ENCODE measurements around the gene ZNF787. TPM values are rescaled to one million over a fixed set of nuclear protein-coding genes. Genes with fewer than 3 reads are reported as not detected.
A peak's percentile ranks its signal among the peaks of the same experiment; 100 is the strongest.

Gene ZNF787
- polyA plus RNA-seq, 1 donor = 33.3 TPM

DNA sequence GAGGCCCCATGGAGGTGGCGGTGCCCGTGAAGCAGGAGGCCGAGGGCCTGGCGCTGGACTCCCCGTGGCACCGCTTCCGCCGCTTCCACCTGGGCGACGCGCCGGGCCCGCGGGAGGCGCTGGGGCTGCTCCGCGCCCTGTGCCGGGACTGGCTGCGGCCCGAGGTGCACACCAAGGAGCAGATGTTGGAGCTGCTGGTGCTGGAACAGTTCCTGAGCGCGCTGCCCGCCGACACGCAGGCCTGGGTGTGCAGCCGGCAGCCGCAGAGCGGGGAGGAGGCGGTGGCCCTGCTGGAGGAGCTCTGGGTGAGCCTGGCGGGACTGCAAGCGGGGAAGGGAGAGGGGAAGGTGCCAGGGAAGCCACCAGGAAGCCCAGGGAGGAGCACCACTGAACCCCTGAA is 25.8 kb upstream of the ZNF787 start:
- Histone ChIP-seq H3K27me3 (ENCODE audit: control insufficient read depth, insufficient read depth, low read length) (no peaks in the 10 kb centered on the region), H3K9me3 (ENCODE audit: control insufficient read depth, low read depth, low read length) (no peaks in the 10 kb centered on the region), H3K4me1 (ENCODE audit: control insufficient read depth, insufficient read depth, low read length) (peaks cover 22% of the 10 kb centered on the region), H3K36me3 (ENCODE audit: control insufficient read depth, insufficient read depth, low read length) (peaks cover 30% of the 10 kb centered on the region), H3K27ac (ENCODE audit: low read length) (no peak overlapping the region), H3K4me3 (ENCODE audit: low read length) (no peak overlapping the region)
- no CpG with 5 or more reads among the region's 31 CpGs for WGBS (ENCODE audit: insufficient coverage, low lambda C conversion rate)
- no peak for DNase-seq

DNA sequence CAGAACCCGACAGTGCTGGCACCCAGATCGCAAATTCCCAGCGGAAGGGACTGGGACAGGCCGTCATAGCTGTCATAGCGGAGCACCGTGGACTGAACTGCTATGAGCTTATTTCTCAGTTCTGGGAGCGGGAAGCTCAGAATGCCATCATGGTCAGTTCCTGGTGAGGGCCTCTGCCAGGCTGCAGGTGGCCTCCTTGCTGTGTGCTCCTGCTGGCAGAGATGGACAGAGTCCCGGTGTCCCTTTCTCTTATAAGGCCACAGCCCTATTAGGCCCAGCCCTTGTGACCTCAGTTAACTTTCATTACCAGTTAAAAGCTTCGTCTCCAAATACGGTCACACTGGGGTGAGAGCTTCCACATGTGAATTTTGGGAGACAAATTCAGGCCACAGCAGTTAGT is 24.6 kb upstream of the ZNF787 start:
- Histone ChIP-seq H3K36me3 (ENCODE audit: control insufficient read depth, insufficient read depth, low read length) (peaks cover 30% of the 10 kb centered on the region), H3K27ac (ENCODE audit: low read length) (no peak overlapping the region), H3K4me3 (ENCODE audit: low read length) (no peak overlapping the region), H3K4me1 (ENCODE audit: control insufficient read depth, insufficient read depth, low read length) (peaks cover 25% of the 10 kb centered on the region), H3K27me3 (ENCODE audit: control insufficient read depth, insufficient read depth, low read length) (no peaks in the 10 kb centered on the region), H3K9me3 (ENCODE audit: control insufficient read depth, low read depth, low read length) (no peaks in the 10 kb centered on the region)
- no CpG with 5 or more reads among the region's 10 CpGs for WGBS (ENCODE audit: insufficient coverage, low lambda C conversion rate)
- DNase-seq = no peak

DNA sequence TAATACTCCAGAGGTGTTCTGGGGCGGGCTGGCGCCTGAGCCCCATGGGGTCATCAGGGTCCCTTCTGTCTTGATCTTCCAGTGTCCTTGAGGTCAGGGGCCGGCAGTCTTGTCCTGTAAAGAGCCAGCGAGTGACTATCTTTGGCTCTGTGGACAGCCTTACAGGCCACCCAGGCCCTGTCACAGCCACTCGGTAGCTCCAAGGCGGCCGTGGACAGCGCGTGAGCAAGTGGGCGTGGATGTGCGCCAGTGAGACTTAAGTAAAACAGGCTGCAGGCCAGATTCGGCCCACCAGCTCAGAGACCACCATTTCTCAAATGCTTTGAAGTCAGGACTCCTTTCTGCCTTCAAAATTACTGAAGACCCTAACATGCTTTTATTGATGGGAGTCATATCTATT is 23.7 kb upstream of the ZNF787 start:
- peaks cover 30% of the 10 kb centered on the region for H3K4me1 ChIP-seq (ENCODE audit: control insufficient read depth, insufficient read depth, low read length)
- no peak overlapping the region for H3K4me3 ChIP-seq (ENCODE audit: low read length)
- H3K9me3 ChIP-seq (ENCODE audit: control insufficient read depth, low read depth, low read length) = no peaks in the 10 kb centered on the region
- no peak for DNase-seq
- H3K36me3 ChIP-seq (ENCODE audit: control insufficient read depth, insufficient read depth, low read length) = peaks cover 24% of the 10 kb centered on the region
- no peak overlapping the region for H3K27ac ChIP-seq (ENCODE audit: low read length)
- H3K27me3 ChIP-seq (ENCODE audit: control insufficient read depth, insufficient read depth, low read length) = no peaks in the 10 kb centered on the region
- WGBS (ENCODE audit: insufficient coverage, low lambda C conversion rate) = no CpG with 5 or more reads among the region's 12 CpGs

DNA sequence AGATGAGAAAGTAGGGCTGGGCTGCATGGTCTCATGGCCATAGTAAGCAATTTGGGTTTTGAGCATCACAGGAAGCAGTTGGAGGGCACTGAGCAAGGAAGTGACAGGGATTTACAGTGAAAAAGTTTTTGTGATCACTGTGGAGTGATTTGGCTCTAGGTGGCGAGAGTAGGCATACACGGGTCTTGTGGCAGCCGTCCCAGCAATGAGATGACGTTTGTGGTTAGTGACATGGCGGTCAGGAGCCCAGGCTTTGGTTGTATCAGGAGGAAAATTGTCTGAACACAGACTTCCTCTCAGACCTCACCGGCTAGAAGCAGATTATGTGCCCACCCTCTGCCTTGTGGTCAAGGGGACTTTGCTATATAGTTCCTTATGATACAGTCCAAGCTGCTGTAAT is 23.3 kb upstream of the ZNF787 start:
- H3K27ac ChIP-seq (ENCODE audit: low read length) = no peak overlapping the region
- no CpG with 5 or more reads among the region's 6 CpGs for WGBS (ENCODE audit: insufficient coverage, low lambda C conversion rate)
- peaks cover 21% of the 10 kb centered on the region for H3K36me3 ChIP-seq (ENCODE audit: control insufficient read depth, insufficient read depth, low read length)
- no peaks in the 10 kb centered on the region for H3K9me3 ChIP-seq (ENCODE audit: control insufficient read depth, low read depth, low read length)
- H3K27me3 ChIP-seq (ENCODE audit: control insufficient read depth, insufficient read depth, low read length) = no peaks in the 10 kb centered on the region
- H3K4me3 ChIP-seq (ENCODE audit: low read length) = no peak overlapping the region
- no peak for DNase-seq
- peaks cover 33% of the 10 kb centered on the region for H3K4me1 ChIP-seq (ENCODE audit: control insufficient read depth, insufficient read depth, low read length)

DNA sequence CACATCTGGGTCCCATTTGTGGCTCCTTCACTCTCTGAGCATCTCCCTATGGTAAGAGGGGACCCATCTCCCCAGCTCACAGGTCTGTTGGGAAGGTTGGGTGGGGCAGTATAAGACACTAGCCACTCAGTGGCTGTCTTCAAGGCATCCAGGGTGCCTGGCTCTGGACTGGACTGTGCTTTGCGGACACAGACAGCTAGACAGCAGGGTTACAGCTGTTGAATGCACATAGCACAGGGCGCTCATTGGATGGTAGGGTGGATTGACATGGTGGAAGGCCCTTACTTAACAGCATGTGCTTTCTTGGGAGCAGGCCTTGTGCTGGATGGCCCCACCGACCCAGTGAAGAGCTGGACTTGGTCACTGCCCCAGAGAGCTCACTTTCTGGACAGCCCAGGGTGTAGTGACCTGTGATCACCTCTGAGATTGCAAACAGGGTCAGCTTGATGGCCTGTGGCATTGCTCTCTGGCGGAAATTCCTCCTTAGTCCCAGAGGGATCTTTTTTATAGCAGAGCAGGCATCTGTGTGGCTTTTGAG is 21.9 kb upstream of the ZNF787 start:
- no CpG with 5 or more reads among the region's 4 CpGs for WGBS (ENCODE audit: insufficient coverage, low lambda C conversion rate)
- H3K27ac ChIP-seq (ENCODE audit: low read length) = peak overlapping the region; percentile 92
- no peaks in the 10 kb centered on the region for H3K27me3 ChIP-seq (ENCODE audit: control insufficient read depth, insufficient read depth, low read length)
- H3K36me3 ChIP-seq (ENCODE audit: control insufficient read depth, insufficient read depth, low read length) = peaks cover 13% of the 10 kb centered on the region
- H3K4me3 ChIP-seq (ENCODE audit: low read length) = no peak overlapping the region
- H3K4me1 ChIP-seq (ENCODE audit: control insufficient read depth, insufficient read depth, low read length) = peaks cover 33% of the 10 kb centered on the region
- H3K9me3 ChIP-seq (ENCODE audit: control insufficient read depth, low read depth, low read length) = no peaks in the 10 kb centered on the region
- DNase-seq = peak in 1 of 2 donors; percentile 27

DNA sequence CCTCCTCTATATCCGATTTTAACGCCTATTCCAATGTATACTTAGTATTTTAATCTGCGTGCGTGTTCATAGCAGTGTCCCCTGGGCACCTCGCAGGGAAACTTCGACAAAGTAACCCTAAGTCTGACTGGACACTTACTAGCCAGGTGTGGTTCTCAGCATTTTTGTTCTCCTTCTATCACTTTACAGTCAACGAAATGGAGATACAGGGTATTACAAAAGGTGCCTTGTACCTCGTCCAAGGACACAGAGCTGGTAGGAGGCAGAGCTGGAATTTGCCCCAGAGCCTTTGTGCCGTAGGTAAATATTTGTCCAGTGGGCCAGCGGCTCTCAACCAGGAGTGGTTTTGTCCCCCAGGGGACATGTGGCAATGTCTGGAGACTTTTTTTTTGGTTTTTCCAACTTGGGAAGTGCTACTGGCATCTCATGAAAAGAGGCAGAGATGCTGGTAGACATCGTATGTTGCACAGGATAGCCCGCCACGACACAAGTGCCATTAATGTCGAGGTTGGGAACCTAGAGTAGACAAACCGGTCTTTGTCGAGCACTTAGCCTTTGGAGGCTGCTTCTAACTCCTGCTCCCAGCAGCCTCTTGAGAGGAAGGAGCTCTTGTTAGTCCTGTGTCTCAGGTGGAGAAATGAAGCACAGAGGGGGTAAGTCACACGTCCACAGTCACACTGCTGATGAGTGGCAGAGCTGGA is 21.1 kb upstream of the ZNF787 start:
- WGBS (ENCODE audit: insufficient coverage, low lambda C conversion rate) = 0% methylated on average over 1 of the region's 17 CpGs
- H3K4me3 ChIP-seq (ENCODE audit: low read length) = peak overlapping the region; percentile 67
- no peaks in the 10 kb centered on the region for H3K27me3 ChIP-seq (ENCODE audit: control insufficient read depth, insufficient read depth, low read length)
- H3K36me3 ChIP-seq (ENCODE audit: control insufficient read depth, insufficient read depth, low read length) = peaks cover 6% of the 10 kb centered on the region
- H3K9me3 ChIP-seq (ENCODE audit: control insufficient read depth, low read depth, low read length) = no peaks in the 10 kb centered on the region
- DNase-seq = peak; percentile 61 to 89
- H3K4me1 ChIP-seq (ENCODE audit: control insufficient read depth, insufficient read depth, low read length) = peaks cover 33% of the 10 kb centered on the region
- H3K27ac ChIP-seq (ENCODE audit: low read length) = peak overlapping the region; percentile 92

DNA sequence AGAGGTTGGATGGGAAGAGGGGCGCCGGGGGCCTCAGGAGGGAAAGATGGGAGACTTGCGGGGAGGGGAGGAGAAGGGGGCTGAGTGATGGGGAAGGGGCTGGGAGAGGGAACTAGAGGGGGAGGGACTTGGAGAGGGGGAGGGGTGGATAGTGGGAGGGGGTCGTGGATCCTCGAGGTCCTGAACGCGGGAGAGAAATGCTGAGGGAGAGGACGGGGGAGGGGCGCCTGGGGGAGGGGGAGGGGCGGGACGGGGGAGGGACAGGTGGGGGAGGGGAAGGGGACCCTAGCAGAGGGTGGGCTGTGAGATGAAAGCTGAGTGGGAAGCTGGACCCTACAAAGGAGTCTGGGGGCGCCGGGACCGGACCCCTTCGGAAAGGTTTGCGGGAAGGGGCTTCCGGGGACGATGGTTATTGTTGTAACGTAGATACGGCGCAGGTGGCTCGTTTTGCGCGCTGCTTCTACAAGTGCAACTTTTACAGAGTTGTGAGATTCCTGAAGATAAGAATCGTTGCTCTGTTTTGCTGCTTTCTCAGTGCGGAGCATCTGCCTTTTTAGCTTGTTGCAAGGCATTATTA is 20.4 kb upstream of the ZNF787 start:
- peaks cover 33% of the 10 kb centered on the region for H3K4me1 ChIP-seq (ENCODE audit: control insufficient read depth, insufficient read depth, low read length)
- WGBS (ENCODE audit: insufficient coverage, low lambda C conversion rate) = no CpG with 5 or more reads among the region's 26 CpGs
- no peaks in the 10 kb centered on the region for H3K9me3 ChIP-seq (ENCODE audit: control insufficient read depth, low read depth, low read length)
- H3K4me3 ChIP-seq (ENCODE audit: low read length) = peak overlapping the region; percentile 67
- peak overlapping the region; percentile 92 for H3K27ac ChIP-seq (ENCODE audit: low read length)
- peaks cover 3% of the 10 kb centered on the region for H3K36me3 ChIP-seq (ENCODE audit: control insufficient read depth, insufficient read depth, low read length)
- no peak for DNase-seq
- H3K27me3 ChIP-seq (ENCODE audit: control insufficient read depth, insufficient read depth, low read length) = no peaks in the 10 kb centered on the region

DNA sequence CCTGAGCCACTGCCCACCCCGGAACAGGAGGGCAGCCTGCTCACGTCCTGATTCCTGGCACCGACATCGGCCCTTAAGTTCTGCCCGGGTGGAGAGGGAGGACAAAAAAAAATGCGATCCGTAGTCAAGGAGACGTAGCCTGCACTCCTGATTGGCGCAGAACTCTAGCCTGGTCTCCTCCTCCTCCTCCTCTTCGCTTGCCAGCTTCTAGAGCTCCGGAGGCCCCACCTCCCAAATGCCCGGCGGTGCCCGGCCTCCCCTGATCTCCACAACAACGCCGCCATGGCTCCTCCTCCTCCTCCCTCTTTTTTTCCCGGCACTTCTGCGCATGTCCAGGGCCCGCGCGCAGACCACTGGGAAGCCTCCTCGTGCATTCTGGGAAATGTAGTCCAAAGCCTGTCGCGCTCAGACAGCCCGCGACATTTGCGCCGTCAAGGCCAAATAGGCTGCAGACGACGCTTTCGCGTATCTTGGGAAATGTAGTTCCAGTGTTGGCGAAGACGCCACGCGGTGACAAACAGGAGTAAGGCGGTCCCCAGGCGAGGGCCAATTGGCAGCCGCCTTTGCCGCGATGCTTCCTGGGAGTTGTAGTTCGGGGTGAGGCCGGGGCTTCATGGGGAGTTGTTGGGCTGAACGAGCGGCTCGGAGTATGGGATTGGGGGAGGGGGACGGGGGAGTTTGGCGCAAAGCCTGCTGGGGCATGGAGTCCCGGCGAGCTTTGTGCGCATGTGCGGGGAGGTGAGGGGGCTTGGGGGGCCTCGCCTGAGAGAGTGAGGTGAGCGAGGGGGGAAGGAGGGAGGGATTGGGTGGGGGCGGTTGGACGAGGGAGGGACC is 19.7 kb upstream of the ZNF787 start, which contains the start of gene ZNF444:
Gene ZNF444, plus strand, starts transcription at position 705 of the 834 bp plus-strand sequence. CDS start 5,625 bp downstream, outside the sequence.
- peak; percentile 100 for DNase-seq
- no CpG with 5 or more reads among the region's 56 CpGs for WGBS (ENCODE audit: insufficient coverage, low lambda C conversion rate)
- Histone ChIP-seq H3K27ac (ENCODE audit: low read length) (peak within 1 kb of the TSS; percentile 92), H3K36me3 (ENCODE audit: control insufficient read depth, insufficient read depth, low read length) (no peaks in the 10 kb centered on the region), H3K9me3 (ENCODE audit: control insufficient read depth, low read depth, low read length) (no peaks in the 10 kb centered on the region), H3K4me1 (ENCODE audit: control insufficient read depth, insufficient read depth, low read length) (peaks cover 33% of the 10 kb centered on the region), H3K27me3 (ENCODE audit: control insufficient read depth, insufficient read depth, low read length) (no peaks in the 10 kb centered on the region), H3K4me3 (ENCODE audit: low read length) (peak within 1 kb of the TSS; percentile 67)

DNA sequence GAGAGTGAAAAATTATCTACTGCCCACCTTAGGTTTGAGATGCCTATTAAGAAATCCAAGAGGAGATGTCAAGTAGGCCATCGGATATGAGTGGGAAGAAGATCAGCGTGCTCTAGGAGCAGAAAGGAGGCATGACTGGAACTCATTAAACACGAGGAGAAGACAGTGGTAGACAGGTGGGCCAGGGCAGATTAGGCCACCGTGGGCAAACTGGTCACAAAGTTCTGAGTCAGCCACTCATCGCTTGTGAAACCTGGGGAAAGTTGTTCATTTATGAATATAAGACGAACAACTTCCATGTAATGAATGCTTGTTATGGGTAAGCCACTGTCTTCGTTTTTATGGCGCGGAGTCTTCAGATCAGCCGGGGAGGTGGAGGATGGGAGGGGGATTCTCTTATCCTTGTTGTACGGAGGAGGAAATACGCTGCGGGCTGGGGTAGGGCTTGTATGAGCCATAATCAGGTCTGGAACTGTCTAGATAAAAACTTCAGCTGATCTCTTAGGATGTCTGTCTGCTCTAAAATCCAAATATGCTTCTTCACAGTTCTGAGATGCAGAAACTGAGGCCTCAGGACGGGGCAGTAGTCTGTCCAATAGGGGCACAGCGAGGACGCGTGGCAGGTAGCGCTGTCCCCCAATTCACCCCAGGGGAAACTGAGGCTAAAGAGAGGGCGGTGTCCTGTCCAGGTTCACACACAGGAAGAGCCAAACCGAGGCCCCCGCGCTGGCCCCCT is 18.9 kb upstream of the ZNF787 start:
- Histone ChIP-seq H3K36me3 (ENCODE audit: control insufficient read depth, insufficient read depth, low read length) (no peaks in the 10 kb centered on the region), H3K4me1 (ENCODE audit: control insufficient read depth, insufficient read depth, low read length) (peaks cover 33% of the 10 kb centered on the region), H3K27ac (ENCODE audit: low read length) (peak overlapping the region; percentile 69), H3K27me3 (ENCODE audit: control insufficient read depth, insufficient read depth, low read length) (no peaks in the 10 kb centered on the region), H3K9me3 (ENCODE audit: control insufficient read depth, low read depth, low read length) (no peaks in the 10 kb centered on the region), H3K4me3 (ENCODE audit: low read length) (peak overlapping the region; percentile 67)
- DNase-seq = peak; percentile 22 to 44
- no CpG with 5 or more reads among the region's 22 CpGs for WGBS (ENCODE audit: insufficient coverage, low lambda C conversion rate)

DNA sequence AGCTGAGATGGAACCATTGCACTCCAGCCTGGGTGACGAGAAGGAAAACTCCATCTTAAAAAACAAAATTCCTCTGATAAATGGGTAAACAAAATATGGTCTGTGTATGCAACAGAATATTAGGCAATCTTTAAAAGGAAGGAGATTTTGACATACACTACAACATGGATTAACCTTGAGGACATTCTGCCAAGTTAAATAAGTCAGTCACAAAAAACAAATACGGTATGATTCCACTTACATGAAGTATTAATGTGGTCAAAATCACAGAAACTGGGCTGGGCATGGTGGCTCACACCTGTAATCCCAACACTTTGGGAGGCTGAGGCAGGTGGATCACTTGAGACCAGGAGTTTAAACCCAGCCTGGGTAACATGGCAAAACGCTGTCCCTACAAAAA is 17.0 kb upstream of the ZNF787 start:
- no peak overlapping the region for H3K27ac ChIP-seq (ENCODE audit: low read length)
- WGBS (ENCODE audit: insufficient coverage, low lambda C conversion rate) = 100% methylated on average over 1 of the region's 3 CpGs

More for the DNA sequence above, 17.0 kb upstream of the ZNF787 start:
- DNase-seq = no peak
- H3K4me1 ChIP-seq (ENCODE audit: control insufficient read depth, insufficient read depth, low read length) = peaks cover 21% of the 10 kb centered on the region
- H3K27me3 ChIP-seq (ENCODE audit: control insufficient read depth, insufficient read depth, low read length) = no peaks in the 10 kb centered on the region
- H3K4me3 ChIP-seq (ENCODE audit: low read length) = no peak overlapping the region
- H3K36me3 ChIP-seq (ENCODE audit: control insufficient read depth, insufficient read depth, low read length) = no peaks in the 10 kb centered on the region
- no peaks in the 10 kb centered on the region for H3K9me3 ChIP-seq (ENCODE audit: control insufficient read depth, low read depth, low read length)
